GM19467 (cell line): Measurements from ENCODE around the gene DCLK1.
"Not testable (repeated sequence)": the region's sequence is repeated elsewhere in the genome, so short reads cannot be mapped to it uniquely, and the experiment has no call there.

ENCODE experiments used
- ATAC-seq: cut with Tn5 transposase; IDR thresholded peaks from one replicate; pipeline ENCODE4 v1.9.1; 2021; ENCODE audit warnings: mild to moderate bottlenecking, moderate library complexity; ENCODE audit not compliant: unreplicated experiment

The DCLK1 gene

DNA sequence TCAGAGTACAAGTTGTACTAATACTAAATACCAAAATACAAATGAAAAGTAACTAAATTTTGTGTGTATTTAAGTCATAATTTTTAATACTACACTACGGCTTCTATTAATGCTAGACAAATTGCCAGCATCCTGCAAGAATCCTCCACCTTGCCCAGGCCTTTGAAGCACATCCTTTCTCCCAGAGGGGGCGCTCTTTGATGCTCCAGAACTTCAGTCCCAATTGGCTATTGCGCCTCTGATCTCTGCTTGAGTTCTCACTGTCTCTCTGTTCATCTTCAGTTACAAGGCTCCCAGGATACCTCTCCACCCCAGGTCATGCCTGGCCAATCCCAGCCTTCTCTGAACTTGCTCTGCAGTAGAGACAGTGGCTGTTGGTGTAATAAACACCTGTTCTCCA lies 141.0 kb downstream of the DCLK1 start:
- ATAC-seq: no peak

GRCh38 chr13:35988648-35989081 lies 142.5 kb downstream of the DCLK1 start:
- ATAC-seq: no peak

DNA sequence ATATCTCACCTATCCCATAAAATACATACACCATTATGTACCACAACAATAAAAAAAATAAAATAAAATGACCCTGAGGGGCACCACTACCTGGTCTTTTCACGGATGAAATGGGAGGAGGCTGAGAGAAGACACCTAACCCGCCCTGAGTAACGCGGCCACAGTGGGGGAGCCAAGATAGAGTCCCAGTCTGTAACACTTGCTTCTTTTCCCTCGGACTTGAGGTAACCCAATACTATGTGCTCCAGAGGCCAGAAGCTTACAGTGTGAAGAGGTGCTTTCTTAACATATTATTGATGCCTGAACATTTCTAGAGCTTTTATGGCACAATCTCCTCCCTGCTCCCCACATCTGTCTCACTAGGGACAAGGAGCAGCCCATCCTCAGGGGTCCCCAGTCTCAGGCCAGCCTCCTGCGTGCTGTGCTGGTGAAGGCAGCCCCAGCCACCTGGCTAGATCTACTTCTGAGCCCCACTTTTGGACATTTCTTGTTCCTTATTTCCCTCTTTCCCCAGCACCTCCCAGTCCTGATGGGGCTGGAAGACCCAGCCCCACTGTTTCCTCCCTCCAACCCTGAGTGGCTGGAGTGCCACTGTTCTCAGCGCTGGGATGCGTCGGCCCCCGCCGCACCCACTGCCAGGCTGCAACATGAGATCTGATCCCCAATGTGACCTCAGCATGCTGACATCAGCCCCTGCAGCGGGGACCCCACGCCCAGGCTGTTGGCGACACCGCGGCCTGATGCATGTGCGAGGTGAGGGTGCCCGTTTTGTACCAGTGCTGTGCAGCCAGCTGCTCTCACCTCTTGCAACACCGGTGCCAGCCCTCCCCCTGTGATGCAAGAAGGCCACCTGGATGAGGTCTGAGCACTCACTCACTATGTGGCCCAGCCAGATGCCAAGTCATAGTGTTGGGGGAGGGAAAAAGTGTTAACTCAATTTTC lies 143.3 kb downstream of the DCLK1 start:
- no peak for ATAC-seq

GRCh38 chr13:35984776-35985453 lies 146.3 kb downstream of the DCLK1 start:
- ATAC-seq: no peak

- ATAC-seq: no peak
Observed at GRCh38 chr13:35984287-35984686, 146.9 kb downstream of the DCLK1 start.

DNA sequence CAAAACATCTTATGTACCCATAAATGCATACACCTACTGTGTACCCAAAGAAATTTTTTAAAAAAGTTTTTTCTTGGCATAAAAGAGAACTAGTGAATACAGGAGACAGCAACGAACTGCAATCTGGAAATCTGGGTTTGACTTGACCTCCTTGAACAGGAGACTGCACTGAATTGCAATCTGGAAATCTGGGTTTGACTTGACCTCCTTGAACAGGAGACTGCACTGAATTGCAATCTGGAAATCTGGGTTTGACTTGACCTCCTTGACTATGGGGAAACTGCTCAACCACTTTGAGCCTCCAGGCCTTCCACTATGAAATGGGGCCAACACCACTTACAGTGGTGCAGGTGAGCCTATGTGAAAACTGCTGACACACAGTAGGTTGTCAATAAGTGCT lies 147.5 kb downstream of the DCLK1 start:
- not testable (repeated sequence) for ATAC-seq

DNA sequence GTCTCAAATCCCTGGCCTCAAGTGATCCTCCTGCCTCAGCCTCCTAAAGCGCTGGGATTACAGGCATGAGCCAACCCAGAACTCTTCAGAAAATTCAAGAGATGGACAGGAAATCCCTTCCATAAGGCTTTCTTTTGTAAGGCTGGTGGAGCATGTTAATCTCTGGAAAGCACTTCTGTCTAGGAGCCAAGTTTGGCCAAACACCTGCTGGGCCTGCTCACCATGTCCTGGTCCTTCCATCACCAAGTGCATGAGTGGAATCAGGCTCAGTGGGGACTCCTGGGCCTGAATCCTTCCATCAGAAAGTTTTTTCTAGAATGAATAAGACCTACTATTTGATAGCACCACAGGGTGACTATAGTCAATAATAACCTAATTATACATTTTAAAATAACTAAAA lies 148.0 kb downstream of the DCLK1 start:
- ATAC-seq: no peak

- ATAC-seq: no peak
Observed at GRCh38 chr13:35979361-35979951, 151.7 kb downstream of the DCLK1 start.

DNA sequence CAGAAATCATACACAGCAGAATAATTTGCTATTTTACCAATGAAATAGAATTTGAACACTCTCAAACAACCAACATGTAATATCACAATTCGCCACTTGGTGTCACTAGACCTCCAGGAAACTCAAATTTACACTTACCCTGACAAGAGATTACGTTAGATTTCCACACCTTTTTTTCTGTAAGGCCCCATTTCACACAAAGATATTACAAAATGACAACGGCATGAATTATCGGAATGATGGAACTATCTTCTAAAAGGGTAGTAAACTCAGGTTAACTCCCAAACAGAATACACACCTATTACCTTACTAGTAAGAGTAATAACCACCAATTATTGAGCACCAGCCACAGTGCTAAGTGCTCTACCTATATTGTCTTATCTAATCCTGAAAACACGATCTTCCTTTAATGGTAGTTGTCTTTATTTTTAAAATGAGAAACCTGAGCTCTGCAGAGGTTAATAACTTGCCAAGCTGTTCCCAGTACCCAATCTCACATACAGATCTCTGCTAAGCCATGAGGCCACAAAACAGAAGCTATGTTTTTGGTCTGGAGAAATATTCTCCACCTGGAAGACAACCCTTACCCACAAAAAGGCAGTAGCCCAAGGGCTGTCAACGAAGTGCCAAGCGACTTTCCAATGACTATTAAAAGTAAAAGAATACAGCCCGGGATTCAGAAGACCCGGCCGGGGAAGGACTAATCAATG lies 152.4 kb downstream of the DCLK1 start:
- no peak for ATAC-seq

DNA sequence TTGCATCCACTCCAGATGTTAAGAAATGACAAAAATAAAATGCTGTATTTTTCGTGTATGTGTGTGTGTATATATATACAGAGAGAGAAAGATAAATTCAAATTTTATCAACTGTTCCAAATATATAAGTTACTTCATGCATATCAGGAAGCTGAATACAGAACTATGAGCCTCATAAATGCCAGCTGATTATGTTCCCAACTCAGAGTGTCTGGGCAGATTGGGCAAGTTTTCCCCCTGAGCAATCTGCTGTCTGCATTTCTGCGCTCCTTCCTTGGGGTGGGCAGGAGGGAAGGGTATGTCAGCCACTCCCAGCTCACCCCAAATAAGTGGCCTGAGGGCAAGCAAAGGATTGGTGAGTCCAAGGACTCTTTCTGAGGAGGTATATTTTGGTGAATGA lies 154.1 kb downstream of the DCLK1 start:
- no peak for ATAC-seq

DNA sequence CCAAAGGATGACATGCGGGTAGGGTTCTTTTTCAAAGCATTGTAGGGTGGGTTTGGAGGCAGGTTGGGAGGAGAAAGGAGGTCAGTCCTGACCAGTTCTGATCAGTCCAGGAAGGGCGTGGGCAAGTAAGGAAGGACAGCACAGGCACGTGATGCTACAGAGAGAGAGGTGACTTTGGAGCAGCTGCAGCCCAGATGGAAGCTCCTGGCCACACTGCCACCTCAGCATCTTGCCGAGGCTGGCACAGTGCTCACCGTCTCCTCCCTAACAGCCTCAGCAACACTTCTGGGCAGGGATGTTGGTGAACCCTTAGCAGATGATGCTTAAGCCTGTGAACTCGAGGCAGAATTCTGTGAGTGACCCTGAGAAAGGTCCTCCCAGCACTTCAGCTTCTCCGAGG lies 155.1 kb downstream of the DCLK1 start:
- ATAC-seq: no peak

- not testable (repeated sequence) for ATAC-seq
Observed at GRCh38 chr13:35966951-35967350, 164.2 kb downstream of the DCLK1 start.

DNA sequence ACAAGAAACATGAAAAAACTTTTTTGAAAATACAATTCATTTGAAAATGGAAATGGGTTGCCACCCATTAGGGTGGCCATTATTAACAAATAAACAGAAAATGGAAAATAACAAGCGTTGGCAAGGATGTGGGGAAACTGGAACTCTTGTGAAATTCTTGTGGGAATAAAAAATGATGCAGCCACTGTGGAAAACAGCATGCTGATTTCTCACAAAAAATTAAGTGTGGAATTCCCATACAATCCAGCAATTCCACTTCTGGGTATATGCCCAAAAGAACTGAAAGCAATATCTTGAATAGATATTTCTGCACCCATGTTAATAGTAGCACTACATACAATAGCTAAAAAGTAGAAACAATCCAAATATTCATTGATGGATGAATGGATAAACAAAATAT lies 165.2 kb downstream of the DCLK1 start:
- no peak for ATAC-seq

DNA sequence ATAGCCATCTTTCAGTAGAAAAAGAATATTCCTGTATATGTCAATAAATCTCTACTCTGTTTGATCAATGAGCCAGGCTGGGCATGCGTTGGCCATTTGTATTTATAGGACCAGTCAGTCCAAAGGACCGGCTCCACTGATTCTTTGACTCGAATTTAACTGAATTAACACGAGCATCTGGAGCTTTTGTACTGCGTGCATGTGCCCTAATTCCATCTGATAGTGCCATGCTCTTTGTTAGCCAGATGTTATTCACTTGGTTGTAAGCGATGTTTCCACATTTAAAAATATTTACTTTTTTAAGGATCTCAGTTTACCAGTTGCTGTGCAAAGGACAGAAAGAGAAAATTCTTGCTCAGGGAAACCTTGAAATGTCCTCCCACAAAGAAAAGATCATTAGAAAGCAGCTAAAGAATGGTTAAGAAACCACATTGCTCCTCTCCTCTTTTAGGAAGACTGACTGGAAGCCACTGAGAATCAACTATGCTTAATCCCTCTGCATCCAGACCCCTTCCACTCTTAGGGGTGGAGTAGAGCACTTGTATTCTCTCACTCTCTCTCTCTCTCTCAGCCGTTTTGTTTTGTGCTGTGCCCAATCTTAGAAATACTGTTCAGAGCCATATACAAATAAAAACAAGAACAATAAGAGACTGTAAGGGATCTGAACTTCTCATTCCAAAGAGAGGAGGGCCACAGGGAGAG lies 165.8 kb downstream of the DCLK1 start:
- ATAC-seq: no peak

DNA sequence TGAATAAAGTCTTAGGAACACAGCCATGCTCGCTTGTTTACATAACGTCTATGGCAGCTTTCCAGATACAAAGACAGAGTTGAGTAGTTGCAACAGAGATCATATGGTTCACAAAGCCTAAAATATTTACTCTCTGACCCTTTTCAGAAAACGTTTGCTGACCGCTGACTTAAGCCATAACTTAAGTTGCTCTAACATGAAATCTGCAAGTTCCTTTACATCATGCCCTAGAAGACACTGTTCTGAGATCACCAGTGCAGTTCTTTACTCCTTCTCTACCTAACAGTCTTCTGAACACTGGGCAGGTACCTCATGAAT lies 166.4 kb downstream of the DCLK1 start:
- no peak for ATAC-seq

GRCh38 chr13:35964011-35964862 lies 166.9 kb downstream of the DCLK1 start:
- no peak for ATAC-seq

DNA sequence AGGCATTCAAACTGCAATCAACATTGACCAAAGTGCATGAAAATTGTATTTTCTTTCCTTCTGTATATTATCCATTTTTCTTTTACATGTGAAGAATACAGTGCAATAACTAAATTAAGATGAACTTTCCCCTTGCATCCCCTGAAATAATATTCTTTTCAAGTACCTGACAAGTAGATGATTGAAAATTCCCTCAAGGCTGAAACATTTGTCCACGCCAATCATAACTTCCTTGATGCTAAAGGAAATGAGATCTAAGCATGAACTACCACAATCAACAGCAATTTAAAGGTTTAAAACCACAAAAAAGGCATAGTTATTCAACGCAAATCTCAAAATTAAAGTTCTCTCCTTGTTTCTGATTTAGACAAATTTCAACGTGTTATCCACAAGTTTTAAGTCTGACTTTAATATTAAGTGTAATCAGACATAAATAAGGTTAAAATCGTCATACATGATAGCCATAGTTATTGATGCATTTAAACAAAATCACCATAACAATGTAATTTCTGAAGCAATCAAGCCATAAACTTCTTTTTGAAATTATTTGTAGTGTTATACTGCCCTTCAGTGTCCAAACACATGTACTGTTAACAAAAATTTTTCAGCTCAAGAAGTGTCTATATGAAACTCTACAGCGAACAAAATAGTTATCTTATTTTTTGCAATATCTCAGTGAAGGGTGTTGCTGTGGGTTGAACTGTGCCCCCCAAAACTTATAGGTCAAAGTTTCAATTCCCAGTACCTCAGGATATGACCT lies 169.5 kb downstream of the DCLK1 start:
- no peak for ATAC-seq

GRCh38 chr13:35961002-35961401 lies 170.2 kb downstream of the DCLK1 start:
- no peak for ATAC-seq

DNA sequence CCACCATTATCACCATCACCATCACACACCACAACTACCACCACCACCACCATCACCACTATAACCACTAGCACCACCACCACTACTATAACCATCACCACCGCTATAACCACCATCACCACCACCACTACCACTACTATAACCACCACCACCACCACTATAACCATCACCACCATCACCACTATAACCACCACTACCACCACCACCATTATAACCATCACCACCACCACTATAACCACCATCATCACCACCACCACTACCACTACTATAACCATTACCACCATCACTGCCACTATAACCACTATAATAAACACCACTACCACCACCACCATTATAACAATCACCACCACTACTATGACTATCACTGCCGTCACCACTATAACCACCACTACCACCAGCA lies 173.2 kb downstream of the DCLK1 start:
- no peak for ATAC-seq
